ENCODE measurements around the gene ARID1B. TPM values are rescaled to one million over a fixed set of nuclear protein-coding genes. Genes with fewer than 3 reads are reported as not detected.

Gene ARID1B
- total RNA-seq, 1 donor, result 55.0 TPM

DNA sequence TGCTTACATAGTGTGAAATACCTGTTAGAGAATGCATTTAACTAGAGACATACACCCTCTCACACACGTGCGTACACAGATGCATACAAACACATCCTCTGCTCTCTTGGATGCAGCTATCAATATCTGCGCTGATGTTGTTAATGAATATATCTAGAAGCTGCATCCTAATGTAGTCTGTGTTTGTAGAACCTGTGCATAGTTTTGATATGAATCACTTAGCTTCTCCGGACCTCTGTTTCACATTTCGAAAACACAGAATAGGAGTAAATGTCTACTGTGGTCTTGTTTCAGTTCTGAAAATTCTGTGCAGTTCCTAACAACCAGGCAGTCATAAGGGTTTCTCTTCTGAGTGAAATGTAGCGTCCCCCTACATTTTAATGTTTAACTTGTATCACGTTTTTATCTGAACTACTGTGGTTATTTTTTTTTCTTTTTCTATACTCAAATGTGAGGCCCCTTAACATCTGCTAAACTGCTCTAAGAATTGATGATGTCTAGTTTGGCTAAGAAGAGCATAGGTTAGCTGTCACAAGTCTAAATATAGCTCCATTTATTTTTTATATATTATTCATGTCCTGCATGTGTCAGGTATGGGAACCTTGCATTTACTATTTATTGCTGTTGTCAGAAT is 291.6 kb downstream of the ARID1B start:
- no peaks in the 10 kb centered on the region for H3K36me3 ChIP-seq (ENCODE audit: insufficient read depth, low read length)
- H3K79me2 ChIP-seq (ENCODE audit: insufficient read depth, low read length), result peaks cover 45% of the 10 kb centered on the region
- DNase-seq (ENCODE audit: insufficient read length, low spot score, missing footprints), result no peak
- H2AFZ ChIP-seq (ENCODE audit: low read length), result no peak overlapping the region
- no peak overlapping the region for H3K4me2 ChIP-seq (ENCODE audit: insufficient read depth, low read length)
- TF ChIP-seq, protein P1, sequence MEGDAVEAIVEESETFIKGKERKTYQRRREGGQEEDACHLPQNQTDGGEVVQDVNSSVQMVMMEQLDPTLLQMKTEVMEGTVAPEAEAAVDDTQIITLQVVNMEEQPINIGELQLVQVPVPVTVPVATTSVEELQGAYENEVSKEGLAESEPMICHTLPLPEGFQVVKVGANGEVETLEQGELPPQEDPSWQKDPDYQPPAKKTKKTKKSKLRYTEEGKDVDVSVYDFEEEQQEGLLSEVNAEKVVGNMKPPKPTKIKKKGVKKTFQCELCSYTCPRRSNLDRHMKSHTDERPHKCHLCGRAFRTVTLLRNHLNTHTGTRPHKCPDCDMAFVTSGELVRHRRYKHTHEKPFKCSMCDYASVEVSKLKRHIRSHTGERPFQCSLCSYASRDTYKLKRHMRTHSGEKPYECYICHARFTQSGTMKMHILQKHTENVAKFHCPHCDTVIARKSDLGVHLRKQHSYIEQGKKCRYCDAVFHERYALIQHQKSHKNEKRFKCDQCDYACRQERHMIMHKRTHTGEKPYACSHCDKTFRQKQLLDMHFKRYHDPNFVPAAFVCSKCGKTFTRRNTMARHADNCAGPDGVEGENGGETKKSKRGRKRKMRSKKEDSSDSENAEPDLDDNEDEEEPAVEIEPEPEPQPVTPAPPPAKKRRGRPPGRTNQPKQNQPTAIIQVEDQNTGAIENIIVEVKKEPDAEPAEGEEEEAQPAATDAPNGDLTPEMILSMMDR (IDR thresholded peaks at IDR 0.05; ENCODE audit: extremely low read depth, low read depth, low read length), result no peak
- H3K4me3 ChIP-seq (ENCODE audit: insufficient read depth, low read length), result no peak overlapping the region
- no peaks in the 10 kb centered on the region for H4K20me1 ChIP-seq (ENCODE audit: insufficient read depth, low read length)
- H3K27me3 ChIP-seq (ENCODE audit: insufficient read depth, low read length), result no peaks in the 10 kb centered on the region
- H3K27ac ChIP-seq (ENCODE audit: low read depth, low read length), result no peak overlapping the region
- no peaks in the 10 kb centered on the region for H3K9me3 ChIP-seq (ENCODE audit: low read depth, low read length)
- H3K4me1 ChIP-seq (ENCODE audit: insufficient read depth, low read length), result peaks cover 7% of the 10 kb centered on the region

DNA sequence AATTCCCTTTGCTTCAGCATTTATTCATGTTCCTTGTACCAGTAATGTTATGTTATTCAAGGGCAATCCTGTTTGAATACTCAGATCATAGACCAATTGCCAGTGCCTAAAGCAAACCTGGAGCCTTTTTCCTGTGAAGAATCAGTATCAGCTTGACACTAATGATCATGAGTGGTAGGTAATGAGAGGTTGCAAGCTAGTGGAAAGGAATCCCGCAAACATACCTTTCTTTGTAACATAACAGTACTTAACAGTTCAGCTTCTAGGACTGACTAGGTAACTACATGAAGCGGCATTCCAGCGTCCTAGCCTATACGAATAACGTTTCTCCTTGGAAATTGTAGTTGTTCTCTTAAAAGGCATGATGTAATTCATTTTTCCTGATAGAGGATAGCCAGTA is 292.4 kb downstream of the ARID1B start:
- no peak overlapping the region for H3K27ac ChIP-seq (ENCODE audit: low read depth, low read length)
- peaks cover 37% of the 10 kb centered on the region for H3K79me2 ChIP-seq (ENCODE audit: insufficient read depth, low read length)
- H2AFZ ChIP-seq (ENCODE audit: low read length), result no peak overlapping the region
- no peaks in the 10 kb centered on the region for H3K36me3 ChIP-seq (ENCODE audit: insufficient read depth, low read length)
- no peak overlapping the region for H3K4me2 ChIP-seq (ENCODE audit: insufficient read depth, low read length)
- DNase-seq (ENCODE audit: insufficient read length, low spot score, missing footprints), result no peak
- H3K4me1 ChIP-seq (ENCODE audit: insufficient read depth, low read length), result peaks cover 7% of the 10 kb centered on the region
- H3K27me3 ChIP-seq (ENCODE audit: insufficient read depth, low read length), result no peaks in the 10 kb centered on the region
- no peak overlapping the region for H3K4me3 ChIP-seq (ENCODE audit: insufficient read depth, low read length)
- TF ChIP-seq, protein P1 (IDR thresholded peaks at IDR 0.05; ENCODE audit: extremely low read depth, low read depth, low read length), result no peak
- no peaks in the 10 kb centered on the region for H3K9me3 ChIP-seq (ENCODE audit: low read depth, low read length)
- H4K20me1 ChIP-seq (ENCODE audit: insufficient read depth, low read length), result no peaks in the 10 kb centered on the region

DNA sequence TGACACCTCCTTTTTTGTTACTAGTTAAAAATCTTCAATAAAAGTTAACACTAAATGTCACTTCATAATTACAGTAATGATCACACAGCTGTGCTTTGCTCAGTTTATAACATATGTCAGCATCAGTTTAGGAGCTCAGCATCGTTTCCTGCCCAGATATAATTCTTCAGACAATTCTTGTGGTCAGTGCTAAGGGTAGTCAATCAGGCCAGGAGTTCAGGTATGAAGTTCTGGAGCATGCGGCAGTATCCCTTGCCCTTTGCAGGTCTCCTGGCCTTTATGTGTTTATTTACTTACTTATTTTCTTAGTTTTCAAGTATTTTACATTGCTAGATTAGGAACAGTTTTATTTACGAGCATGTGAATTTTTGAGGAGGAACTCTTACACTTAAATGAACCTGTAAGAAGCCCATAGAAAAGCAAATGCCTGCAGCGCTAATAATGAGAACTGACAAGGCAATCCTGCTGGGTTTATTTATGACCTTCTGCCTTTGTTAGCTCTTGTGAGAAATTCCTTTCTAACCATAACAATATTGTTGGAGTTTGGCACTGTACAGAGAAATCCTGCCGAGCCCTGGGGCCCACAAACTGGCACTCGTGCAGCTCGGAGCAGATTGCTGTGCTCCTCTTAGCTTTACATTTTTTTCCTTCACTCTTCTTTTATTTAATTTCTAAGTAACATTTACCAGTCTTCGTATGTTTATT is 293.4 kb downstream of the ARID1B start:
- Histone ChIP-seq H3K36me3 (ENCODE audit: insufficient read depth, low read length) (no peaks in the 10 kb centered on the region), H3K27me3 (ENCODE audit: insufficient read depth, low read length) (no peaks in the 10 kb centered on the region), H3K4me2 (ENCODE audit: insufficient read depth, low read length) (no peak overlapping the region), H4K20me1 (ENCODE audit: insufficient read depth, low read length) (no peaks in the 10 kb centered on the region), H3K4me1 (ENCODE audit: insufficient read depth, low read length) (peaks cover 14% of the 10 kb centered on the region), H3K9me3 (ENCODE audit: low read depth, low read length) (no peaks in the 10 kb centered on the region), H2AFZ (ENCODE audit: low read length) (no peak overlapping the region), H3K27ac (ENCODE audit: low read depth, low read length) (no peak overlapping the region), H3K79me2 (ENCODE audit: insufficient read depth, low read length) (peaks cover 36% of the 10 kb centered on the region), H3K4me3 (ENCODE audit: insufficient read depth, low read length) (no peak overlapping the region)
- TF ChIP-seq, protein P1 (IDR thresholded peaks at IDR 0.05; ENCODE audit: extremely low read depth, low read depth, low read length), result no peak
- DNase-seq (ENCODE audit: insufficient read length, low spot score, missing footprints), result no peak

DNA sequence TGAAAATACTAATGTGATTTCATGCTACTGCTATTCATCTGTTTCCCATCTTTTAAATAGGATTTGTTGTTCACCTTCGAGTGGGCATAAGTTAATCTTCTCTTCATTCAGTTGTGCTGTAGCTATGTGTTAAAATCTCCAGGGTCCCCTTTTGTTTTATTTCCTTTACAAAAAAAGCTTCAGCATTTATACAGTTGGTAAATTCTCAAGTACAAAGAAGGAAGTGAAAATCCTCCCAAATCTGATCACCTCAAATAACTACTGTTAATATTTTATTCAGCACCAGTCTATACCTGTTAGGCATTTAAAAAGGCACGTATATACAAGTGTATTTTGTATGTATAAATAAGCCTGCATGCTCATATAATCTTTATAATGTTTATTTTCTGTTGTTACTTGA is 294.9 kb downstream of the ARID1B start:
- Histone ChIP-seq H3K4me1 (ENCODE audit: insufficient read depth, low read length) (peaks cover 13% of the 10 kb centered on the region), H3K27ac (ENCODE audit: low read depth, low read length) (no peak overlapping the region), H4K20me1 (ENCODE audit: insufficient read depth, low read length) (no peaks in the 10 kb centered on the region), H3K36me3 (ENCODE audit: insufficient read depth, low read length) (no peaks in the 10 kb centered on the region), H2AFZ (ENCODE audit: low read length) (no peak overlapping the region), H3K4me2 (ENCODE audit: insufficient read depth, low read length) (no peak overlapping the region), H3K79me2 (ENCODE audit: insufficient read depth, low read length) (peaks cover 35% of the 10 kb centered on the region), H3K4me3 (ENCODE audit: insufficient read depth, low read length) (no peak overlapping the region), H3K27me3 (ENCODE audit: insufficient read depth, low read length) (no peaks in the 10 kb centered on the region), H3K9me3 (ENCODE audit: low read depth, low read length) (no peaks in the 10 kb centered on the region)
- TF ChIP-seq, protein P1 (IDR thresholded peaks at IDR 0.05; ENCODE audit: extremely low read depth, low read depth, low read length), result no peak
- DNase-seq (ENCODE audit: insufficient read length, low spot score, missing footprints), result no peak
